GM18507 (cell line): Measurements from ENCODE around the gene GPD2.

Experiments
- DNase-seq: peaks from one replicate; pipeline ENCODE4 v3.0.0; 2011; ENCODE audit warnings: low read depth; ENCODE audit not compliant: insufficient read length; ENCODE audit errors: extremely low spot score
- FAIRE-seq: peaks from 2 replicates; lab custom pipeline; 2011; peaks lifted over from hg19 to GRCh38; lab: Jason Lieb, UNC

Gene GPD2

GRCh38 chr2:156434461-156435291 lies 1.5 kb upstream of the GPD2 start:
- DNase-seq (no peak), FAIRE-seq (no peak)

DNA sequence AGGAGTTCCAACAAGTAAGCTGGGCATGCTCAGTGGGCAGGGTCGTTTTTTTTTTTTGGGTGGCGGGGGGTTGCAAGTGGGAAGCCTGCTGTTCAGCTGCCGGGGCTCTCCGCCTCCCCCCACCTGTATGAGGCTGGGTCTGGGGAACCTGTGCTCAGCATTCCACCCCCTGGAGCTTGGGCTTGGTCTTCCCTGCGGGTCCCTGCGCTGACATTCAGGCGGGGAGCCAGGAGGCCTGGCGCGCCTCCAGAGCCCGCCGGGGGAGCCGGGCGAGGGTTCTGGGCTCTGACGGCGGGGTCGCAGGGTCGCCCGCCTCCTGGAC lies 822 bp upstream of the GPD2 start:
- DNase-seq, result no peak
- no peak for FAIRE-seq

GRCh38 chr2:156436497-156437085 lies 412 bp downstream of the GPD2 start:
- no peak for DNase-seq

GRCh38 chr2:156437272-156437930 lies 1.2 kb downstream of the GPD2 start:
- FAIRE-seq, result peak; percentile 45
- DNase-seq, result no peak

More at GRCh38 chr2:156436497-156437085, 412 bp downstream of the GPD2 start:
- FAIRE-seq, result peak; percentile 72

GRCh38 chr2:156437931-156438410 lies 1.8 kb downstream of the GPD2 start:
- no peak for FAIRE-seq
- no peak for DNase-seq

GRCh38 chr2:156443089-156443488 lies 6.9 kb downstream of the GPD2 start:
- DNase-seq (no peak), FAIRE-seq (no peak)

DNA sequence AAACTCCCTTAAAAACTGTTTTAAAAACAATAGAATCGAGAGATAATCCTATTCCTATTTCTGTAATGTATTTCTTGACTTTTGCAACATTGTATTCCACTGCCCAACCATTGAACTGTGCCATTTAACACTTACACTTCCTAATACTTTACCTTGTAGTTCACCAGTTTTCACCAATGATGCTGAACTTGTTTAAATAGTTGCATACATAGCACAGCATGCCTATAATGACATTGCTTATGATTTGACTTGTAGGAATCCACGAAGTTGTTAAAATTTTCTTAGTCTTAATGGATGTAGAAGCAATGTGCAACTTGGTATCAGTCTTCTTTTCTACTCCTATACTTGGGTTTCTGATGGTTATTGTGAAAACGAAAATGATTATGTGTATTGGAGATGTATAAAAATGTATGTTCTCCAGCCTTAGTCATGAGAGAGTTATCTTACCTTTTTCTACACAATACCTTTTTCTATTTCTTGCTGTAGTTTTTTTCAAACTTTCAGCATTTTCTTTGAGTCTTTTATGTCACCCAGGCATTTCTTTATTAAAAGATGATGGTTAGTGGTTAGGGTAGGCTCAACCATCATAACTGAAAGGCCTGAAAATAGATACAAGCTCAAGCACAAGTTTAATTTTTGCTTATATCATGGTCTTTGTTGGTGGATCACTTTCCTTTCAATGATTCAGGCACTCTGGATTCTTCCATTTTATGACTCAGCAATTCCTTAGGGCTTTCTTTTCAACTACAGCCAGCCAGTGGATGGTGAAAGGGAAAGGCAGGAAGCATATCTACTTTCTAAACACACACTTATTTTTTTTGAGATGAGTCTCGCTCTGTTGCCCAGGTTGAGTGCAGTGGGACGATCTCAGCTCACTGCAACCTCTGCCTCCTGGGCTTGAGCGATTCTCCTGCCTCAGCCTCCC lies 9.4 kb downstream of the GPD2 start:
- peak; percentile 35 for FAIRE-seq
- no peak for DNase-seq

- no peak for DNase-seq
- no peak for FAIRE-seq
Measured at GRCh38 chr2:156447761-156448160, 11.6 kb downstream of the GPD2 start.

- DNase-seq, result no peak
- FAIRE-seq, result no peak
Measured at GRCh38 chr2:156448766-156449165, 12.6 kb downstream of the GPD2 start.

DNA sequence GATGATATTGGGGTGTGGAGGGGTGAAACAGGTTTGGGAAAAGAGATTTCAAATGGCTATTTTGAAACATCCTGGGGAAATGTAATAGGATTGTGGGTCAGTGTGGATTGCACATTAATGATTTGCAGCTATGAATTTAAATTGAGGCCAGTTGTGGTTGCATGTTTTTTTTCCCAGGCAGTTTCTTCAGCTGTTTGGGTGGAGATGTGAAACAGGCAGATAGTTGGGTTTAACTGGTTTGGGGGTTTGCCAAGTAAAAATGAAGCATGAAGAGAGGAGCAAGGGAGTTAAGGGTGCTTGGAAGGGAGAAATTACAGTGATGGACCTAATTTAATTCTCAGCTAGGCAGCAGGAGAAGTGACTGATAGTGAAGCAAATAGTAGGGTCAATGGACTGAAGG lies 16.8 kb downstream of the GPD2 start:
- DNase-seq (no peak), FAIRE-seq (no peak)

- no peak for DNase-seq
- no peak for FAIRE-seq
Measured at GRCh38 chr2:156455361-156455975, 19.3 kb downstream of the GPD2 start.

DNA sequence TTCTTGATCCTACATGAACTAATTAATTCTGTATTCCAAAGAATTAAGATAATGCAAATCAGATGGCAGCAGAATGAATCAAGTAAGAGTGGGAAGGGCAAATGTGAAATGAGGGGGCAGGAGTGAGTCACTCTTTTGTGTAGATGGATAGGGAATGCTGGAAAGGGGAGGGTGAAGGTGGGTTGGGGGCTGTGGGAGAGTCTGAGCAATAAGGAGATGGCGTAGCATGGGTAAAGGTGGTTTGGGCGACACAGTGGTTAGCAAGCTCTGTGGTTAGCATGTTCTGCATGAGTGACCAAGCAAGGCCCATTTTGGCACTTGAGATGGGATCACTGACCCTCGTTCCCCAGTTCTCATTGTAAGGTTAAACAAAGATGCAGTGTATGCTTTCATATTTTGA lies 20.4 kb downstream of the GPD2 start:
- FAIRE-seq (peak; percentile 79), DNase-seq (no peak)

GRCh38 chr2:156457523-156458517 lies 21.6 kb downstream of the GPD2 start:
- DNase-seq, result no peak
- FAIRE-seq, result no peak

GRCh38 chr2:156459720-156460119 lies 23.5 kb downstream of the GPD2 start:
- DNase-seq, result no peak
- no peak for FAIRE-seq

DNA sequence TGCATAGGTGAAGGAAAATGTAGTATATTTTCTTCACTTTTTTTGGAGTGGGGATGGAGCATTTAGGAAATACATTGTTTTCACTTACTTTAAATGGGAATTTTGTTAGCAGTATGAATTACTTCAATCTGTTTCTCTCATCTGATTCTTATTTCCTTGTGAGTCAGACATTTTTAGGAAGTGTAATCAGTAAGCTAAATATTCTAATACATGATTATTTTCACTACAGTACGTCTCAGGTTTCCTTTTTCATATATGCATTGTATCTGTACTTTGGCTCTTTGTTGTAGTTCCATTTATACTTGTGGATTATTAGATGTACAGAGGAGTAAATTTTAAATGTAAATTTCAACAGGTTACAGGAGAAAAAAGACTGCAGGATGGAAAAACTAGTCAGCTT lies 27.9 kb downstream of the GPD2 start:
- DNase-seq, result no peak
- no peak for FAIRE-seq

DNA sequence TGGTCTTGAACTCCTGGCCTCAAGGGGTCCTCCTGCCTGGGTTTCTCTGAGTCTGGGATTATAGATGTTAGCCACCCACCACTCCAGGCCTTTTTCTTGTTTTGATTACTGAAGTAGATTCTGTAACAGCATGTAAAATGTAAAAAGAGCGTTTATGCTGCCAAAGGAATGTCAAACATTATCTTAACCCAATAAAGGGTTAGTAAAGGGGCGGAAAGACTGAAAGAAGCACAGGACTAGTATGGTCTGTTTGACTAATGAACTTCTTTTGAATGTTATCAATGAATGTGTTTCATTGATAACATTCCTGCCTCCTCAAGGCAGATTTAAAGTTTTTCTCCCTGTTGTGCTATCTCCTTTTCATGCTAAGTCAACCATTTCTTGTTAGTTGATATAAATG lies 29.4 kb downstream of the GPD2 start:
- DNase-seq, result no peak
- FAIRE-seq, result no peak

DNA sequence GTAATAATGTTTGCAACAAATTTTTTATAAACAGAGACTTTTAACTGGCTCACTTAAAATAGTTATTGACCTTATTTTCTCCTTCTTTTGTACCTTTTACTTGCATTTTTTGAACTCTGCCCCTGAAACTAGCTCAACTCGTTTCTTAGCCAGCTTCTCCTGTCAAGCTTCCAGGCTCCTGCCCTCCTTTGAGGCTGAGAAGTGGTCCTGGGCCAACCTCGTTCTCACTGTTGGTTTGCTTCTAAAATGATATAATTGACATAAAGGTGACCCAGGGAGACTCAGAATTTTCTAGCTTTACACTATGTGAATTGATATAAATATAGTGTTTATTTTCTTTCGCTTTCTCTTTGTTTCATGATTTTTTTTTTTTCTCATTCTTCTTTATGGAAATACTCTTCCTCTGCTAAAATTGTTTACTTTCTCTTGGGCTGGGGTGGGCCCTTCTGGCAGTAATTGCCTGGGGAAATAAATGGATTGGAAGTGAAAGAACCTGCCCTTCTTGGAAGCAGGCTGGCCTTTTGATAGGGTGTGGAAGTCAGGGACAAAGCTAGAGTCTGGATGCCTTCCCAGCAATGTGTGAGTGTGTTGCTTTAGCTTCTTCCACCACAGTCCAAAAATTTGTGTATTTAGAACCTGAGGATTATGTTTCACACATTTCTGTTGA lies 30.7 kb downstream of the GPD2 start:
- FAIRE-seq, result no peak
- DNase-seq, result no peak
